ENCODE data around the gene CNN2.

Gene CNN2

DNA sequence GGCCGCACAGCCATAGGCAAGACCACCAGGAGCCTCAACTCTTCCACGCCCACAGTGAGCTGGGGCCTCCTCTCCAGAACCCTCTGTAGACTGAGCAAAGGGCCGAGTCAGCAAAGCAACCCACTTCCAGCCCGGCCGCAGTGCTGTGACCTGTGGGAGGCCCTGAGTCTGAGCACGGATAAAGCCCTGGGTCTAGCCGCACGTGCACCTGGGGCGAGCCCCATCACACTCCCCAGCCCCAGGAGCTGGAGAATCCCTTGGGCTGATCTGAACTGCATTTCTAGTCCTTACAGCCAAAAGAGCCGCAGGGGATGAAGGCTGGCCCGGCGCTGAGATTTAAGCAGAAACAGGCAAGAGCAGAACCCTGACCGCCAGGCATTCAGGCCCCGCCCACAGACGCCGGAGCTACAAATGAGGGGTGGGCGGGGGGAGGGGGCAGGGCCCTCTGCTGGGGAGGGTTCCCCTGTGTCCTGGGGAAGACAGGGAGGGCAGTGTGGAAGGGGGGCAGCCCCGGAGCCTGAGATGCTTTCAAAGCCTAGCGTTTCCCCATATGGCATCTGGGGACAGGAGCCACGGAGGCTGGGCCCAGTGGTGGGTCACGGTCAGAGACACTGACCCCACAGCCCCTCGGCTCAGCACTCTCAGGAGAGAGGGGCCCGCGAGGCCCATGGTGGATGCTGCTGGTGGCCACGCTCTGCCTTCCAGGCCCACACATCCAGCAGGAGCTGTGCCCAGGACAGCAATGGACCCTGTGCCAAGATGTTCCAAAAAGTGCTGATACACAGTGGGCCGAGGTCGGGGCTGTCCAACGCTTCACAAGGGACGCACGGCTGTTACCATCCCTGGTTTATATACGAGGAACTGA, 10.4 kb upstream of the CNN2 start:
- TF ChIP-seq, protein P1, sequence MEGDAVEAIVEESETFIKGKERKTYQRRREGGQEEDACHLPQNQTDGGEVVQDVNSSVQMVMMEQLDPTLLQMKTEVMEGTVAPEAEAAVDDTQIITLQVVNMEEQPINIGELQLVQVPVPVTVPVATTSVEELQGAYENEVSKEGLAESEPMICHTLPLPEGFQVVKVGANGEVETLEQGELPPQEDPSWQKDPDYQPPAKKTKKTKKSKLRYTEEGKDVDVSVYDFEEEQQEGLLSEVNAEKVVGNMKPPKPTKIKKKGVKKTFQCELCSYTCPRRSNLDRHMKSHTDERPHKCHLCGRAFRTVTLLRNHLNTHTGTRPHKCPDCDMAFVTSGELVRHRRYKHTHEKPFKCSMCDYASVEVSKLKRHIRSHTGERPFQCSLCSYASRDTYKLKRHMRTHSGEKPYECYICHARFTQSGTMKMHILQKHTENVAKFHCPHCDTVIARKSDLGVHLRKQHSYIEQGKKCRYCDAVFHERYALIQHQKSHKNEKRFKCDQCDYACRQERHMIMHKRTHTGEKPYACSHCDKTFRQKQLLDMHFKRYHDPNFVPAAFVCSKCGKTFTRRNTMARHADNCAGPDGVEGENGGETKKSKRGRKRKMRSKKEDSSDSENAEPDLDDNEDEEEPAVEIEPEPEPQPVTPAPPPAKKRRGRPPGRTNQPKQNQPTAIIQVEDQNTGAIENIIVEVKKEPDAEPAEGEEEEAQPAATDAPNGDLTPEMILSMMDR (conservative IDR thresholded peaks at IDR 0.05; ENCODE audit: control insufficient read depth, insufficient read depth, low read depth, low read length) = no peak
- DNase-seq (ENCODE audit: low read depth) = no peak
- no peak overlapping the region for H3K4me3 ChIP-seq (ENCODE audit: control insufficient read depth, low read depth, low read length)

- peak; percentile 87 for DNase-seq (ENCODE audit: low read depth)
- no peak overlapping the region for H3K4me3 ChIP-seq (ENCODE audit: control insufficient read depth, low read depth, low read length)
- TF ChIP-seq, protein P1 (conservative IDR thresholded peaks at IDR 0.05; ENCODE audit: control insufficient read depth, insufficient read depth, low read depth, low read length) = no peak
Observed at GRCh38 chr19:1016647-1017114, 9.7 kb upstream of the CNN2 start.

GRCh38 chr19:1017115-1017905, 9.1 kb upstream of the CNN2 start:
- no peak overlapping the region for H3K4me3 ChIP-seq (ENCODE audit: control insufficient read depth, low read depth, low read length)
- TF ChIP-seq, protein P1 (conservative IDR thresholded peaks at IDR 0.05; ENCODE audit: control insufficient read depth, insufficient read depth, low read depth, low read length) = no peak
- DNase-seq (ENCODE audit: low read depth) = no peak

DNA sequence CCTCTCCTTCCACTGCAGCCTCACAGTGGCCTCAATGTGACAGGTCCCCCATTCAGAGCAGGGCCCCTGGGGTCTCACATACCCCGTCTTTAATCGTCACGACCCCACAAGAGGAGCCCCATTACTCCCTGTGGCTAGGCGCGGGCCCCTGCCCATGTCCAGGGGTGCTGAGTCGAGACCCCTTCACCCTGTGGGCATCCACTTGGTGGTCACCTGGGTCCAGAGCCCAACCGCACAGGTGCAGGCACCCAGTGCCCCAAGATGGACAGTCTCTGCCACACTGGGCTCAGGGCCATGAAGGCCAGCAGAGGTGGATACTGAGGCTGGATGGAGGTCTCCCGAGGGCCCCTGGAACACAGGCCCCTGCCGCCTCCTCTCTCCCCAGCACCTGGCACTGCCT, 8.5 kb upstream of the CNN2 start:
- no peak overlapping the region for H3K4me3 ChIP-seq (ENCODE audit: control insufficient read depth, low read depth, low read length)
- TF ChIP-seq, protein P1 (conservative IDR thresholded peaks at IDR 0.05; ENCODE audit: control insufficient read depth, insufficient read depth, low read depth, low read length) = no peak
- DNase-seq (ENCODE audit: low read depth) = no peak

- H3K4me3 ChIP-seq (ENCODE audit: control insufficient read depth, low read depth, low read length) = no peak overlapping the region
- no peak for DNase-seq (ENCODE audit: low read depth)
- TF ChIP-seq, protein P1 (conservative IDR thresholded peaks at IDR 0.05; ENCODE audit: control insufficient read depth, insufficient read depth, low read depth, low read length) = no peak
Observed at GRCh38 chr19:1018393-1018792, 8.0 kb upstream of the CNN2 start.

- DNase-seq (ENCODE audit: low read depth) = no peak
- TF ChIP-seq, protein P1 (conservative IDR thresholded peaks at IDR 0.05; ENCODE audit: control insufficient read depth, insufficient read depth, low read depth, low read length) = no peak
- peak overlapping the region; percentile 90 for H3K4me3 ChIP-seq (ENCODE audit: control insufficient read depth, low read depth, low read length)
Observed at GRCh38 chr19:1018932-1019615, 7.3 kb upstream of the CNN2 start.

All from fibroblast of mammary gland (primary cell).